ENCODE results near the gene LIMS2. TPM values are rescaled to one million over a fixed set of nuclear protein-coding genes. Genes with fewer than 3 reads are reported as not detected.

Gene LIMS2
- total and polyA plus RNA-seq, 10 donors, result 62.5 to 437 (median 115) TPM

DNA sequence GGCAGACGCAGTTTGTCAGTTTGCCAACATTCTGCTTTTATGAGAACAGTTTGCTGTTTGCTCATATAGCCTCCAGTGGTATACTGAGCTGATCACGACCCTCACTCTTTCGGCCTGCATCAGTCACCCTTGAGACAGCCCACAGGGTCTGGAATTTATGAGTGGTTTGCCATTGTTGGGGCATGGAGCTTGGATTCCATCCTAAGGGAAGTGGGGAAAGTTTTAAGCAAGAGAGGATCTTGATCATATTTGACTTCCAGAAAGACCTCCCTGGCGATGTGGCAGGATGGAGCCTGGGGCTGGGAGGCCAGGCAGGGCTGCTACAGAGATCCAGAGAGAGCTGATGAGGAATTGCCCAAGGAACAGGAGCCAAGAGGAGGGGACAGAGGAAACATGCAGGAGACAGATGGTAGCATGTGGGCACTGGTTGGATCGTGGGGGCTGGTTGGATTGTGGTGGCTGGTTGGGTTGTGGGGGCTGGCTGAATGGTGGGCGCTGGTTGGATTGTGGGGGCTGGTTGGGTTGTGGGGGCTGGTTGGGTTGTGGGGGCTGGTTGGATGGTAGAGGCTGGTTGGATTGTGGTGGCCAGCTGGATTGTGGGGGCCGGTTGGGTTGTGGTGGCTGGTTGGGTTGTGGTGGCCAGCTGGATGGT is 56.7 kb downstream of the LIMS2 start:
- WGBS, 5 donors, result 78 to 84% (median 81%) methylated on average over 7 of the region's 7 CpGs
- Histone ChIP-seq H3K27me3 (replicated peaks in 1 of 7) (no peaks in the 10 kb centered on the region), H3K4me1 (peaks cover 0 to 53% (median 13%) of the 10 kb centered on the region in 6 donors), H3K9me3 (peaks cover 0 to 6% (median 5%) of the 10 kb centered on the region in 8 donors), H3K4me3 (no peak overlapping the region), H3K36me3 (peaks cover 0 to 21% (median 0%) of the 10 kb centered on the region in 6 donors), H3K27ac (no peak overlapping the region)
- DNase-seq, result peak; percentile 39
- TF ChIP-seq POLR2A (IDR thresholded peaks at IDR 0.05) (no peak), POLR2AphosphoS5 (IDR thresholded peaks at IDR 0.05) (no peak)
- TF ChIP-seq, protein P1, sequence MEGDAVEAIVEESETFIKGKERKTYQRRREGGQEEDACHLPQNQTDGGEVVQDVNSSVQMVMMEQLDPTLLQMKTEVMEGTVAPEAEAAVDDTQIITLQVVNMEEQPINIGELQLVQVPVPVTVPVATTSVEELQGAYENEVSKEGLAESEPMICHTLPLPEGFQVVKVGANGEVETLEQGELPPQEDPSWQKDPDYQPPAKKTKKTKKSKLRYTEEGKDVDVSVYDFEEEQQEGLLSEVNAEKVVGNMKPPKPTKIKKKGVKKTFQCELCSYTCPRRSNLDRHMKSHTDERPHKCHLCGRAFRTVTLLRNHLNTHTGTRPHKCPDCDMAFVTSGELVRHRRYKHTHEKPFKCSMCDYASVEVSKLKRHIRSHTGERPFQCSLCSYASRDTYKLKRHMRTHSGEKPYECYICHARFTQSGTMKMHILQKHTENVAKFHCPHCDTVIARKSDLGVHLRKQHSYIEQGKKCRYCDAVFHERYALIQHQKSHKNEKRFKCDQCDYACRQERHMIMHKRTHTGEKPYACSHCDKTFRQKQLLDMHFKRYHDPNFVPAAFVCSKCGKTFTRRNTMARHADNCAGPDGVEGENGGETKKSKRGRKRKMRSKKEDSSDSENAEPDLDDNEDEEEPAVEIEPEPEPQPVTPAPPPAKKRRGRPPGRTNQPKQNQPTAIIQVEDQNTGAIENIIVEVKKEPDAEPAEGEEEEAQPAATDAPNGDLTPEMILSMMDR (IDR thresholded peaks at IDR 0.05 in 8 of 11, conservative IDR thresholded peaks at IDR 0.05 in 3 of 11), result no peak
- intact Hi-C loops (cut with DNase I; ENCODE audit: low total_unique reads), result no loop called here

DNA sequence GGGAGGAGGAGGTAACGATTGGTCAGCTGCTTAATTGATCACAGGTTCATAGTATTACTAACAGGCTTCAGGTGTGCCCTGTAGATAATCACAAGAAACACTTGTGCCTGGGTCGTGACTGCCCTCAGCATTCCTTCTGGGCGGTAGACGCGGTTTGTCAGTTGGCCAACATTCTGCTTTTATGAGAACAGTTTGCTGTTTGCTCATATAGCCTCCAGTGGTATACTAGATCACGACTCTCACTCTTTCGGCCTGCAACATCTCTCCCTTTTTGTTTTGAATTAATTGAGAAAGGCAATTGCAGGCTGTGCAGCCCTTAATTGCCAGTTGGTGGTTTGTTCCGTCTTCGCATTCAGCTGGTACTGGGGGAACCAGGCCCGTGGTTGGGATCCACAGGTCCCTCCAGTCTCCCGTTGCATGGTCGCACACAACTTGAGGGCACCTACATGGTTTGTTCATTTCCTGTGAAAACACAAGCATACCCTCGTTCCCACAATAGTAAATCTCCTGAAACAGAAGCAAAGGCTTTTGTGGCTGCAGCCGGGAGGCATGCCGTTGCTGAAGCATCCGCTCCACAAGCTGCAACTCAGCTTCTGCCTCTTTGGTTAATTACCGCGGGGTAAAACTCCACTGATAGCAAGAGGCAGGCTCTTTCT is 59.7 kb downstream of the LIMS2 start:
- peaks cover 0 to 32% (median 20%) of the 10 kb centered on the region in 8 donors for H3K9me3 ChIP-seq
- no peak overlapping the region for H3K27ac ChIP-seq
- DNase-seq, result peak; percentile 61
- intact Hi-C loops (cut with DNase I; ENCODE audit: low total_unique reads), result no loop called here
- H3K36me3 ChIP-seq, result no peaks in the 10 kb centered on the region
- no peaks in the 10 kb centered on the region for H3K27me3 ChIP-seq (replicated peaks in 1 of 7)
- TF ChIP-seq POLR2A (IDR thresholded peaks at IDR 0.05) (no peak), POLR2AphosphoS5 (IDR thresholded peaks at IDR 0.05) (no peak)
- TF ChIP-seq, protein P1 (IDR thresholded peaks at IDR 0.05 in 8 of 11, conservative IDR thresholded peaks at IDR 0.05 in 3 of 11), result no peak
- WGBS, 5 donors, result 44 to 58% (median 49%) methylated on average over 18 of the region's 18 CpGs
- H3K4me3 ChIP-seq, result no peak overlapping the region
- peaks cover 0 to 26% (median 0%) of the 10 kb centered on the region in 6 donors for H3K4me1 ChIP-seq

DNA sequence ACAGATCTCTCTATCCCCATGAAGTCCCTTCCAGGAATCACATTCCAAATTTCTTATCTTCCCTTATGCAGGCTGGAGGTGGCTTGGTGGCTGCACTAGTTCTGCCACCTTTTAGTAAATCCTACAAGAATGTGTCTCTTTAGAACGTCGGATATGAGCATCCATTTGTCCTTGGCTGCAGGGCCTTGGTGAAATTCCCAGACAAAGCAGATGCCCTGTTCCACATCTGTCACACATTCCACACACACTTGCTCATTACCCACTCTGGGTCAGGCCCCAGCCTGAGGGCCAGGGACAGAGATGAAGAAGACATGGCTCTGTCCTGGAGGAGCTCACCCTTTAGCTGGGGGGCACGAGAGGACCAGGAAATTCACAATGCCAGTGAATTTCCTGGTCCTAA is 60.6 kb downstream of the LIMS2 start:
- H3K27me3 ChIP-seq (replicated peaks in 1 of 7), result no peaks in the 10 kb centered on the region
- H3K36me3 ChIP-seq, result no peaks in the 10 kb centered on the region
- peaks cover 0 to 33% (median 20%) of the 10 kb centered on the region in 8 donors for H3K9me3 ChIP-seq
- no peak overlapping the region for H3K27ac ChIP-seq
- DNase-seq, result no peak
- intact Hi-C loops (cut with DNase I; ENCODE audit: low total_unique reads), result no loop called here
- TF ChIP-seq POLR2A (IDR thresholded peaks at IDR 0.05) (no peak), POLR2AphosphoS5 (IDR thresholded peaks at IDR 0.05) (no peak)
- TF ChIP-seq, protein P1 (IDR thresholded peaks at IDR 0.05 in 8 of 11, conservative IDR thresholded peaks at IDR 0.05 in 3 of 11), result no peak
- H3K4me1 ChIP-seq, result peaks cover 0 to 17% (median 0%) of the 10 kb centered on the region in 6 donors
- 68 to 86% (median 84%) methylated on average over 3 of the region's 3 CpGs for WGBS, 5 donors
- no peak overlapping the region for H3K4me3 ChIP-seq

DNA sequence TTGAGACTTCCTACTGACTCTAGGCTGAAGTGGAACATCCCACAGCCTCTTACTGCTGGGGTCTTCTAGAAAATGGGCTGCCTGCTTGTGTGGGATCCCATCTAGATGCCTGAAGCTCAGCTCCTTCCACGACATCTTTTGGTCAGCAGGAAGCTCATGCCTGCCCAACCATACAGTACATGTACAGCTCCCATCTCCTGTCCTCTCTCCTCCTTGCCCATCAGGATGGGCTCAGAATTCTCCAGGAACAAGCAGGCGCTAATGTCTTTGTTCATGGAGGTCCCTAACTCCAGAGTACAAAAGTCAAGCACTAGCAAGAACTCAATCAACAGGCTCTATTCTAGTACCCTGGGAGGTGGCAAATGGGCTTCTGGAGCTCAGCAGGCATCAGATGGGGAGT is 61.1 kb downstream of the LIMS2 start:
- no peak overlapping the region for H3K27ac ChIP-seq
- WGBS, 5 donors, result 82 to 97% (median 91%) methylated on average over 2 of the region's 2 CpGs
- no peaks in the 10 kb centered on the region for H3K27me3 ChIP-seq (replicated peaks in 1 of 7)
- TF ChIP-seq POLR2A (IDR thresholded peaks at IDR 0.05) (no peak), POLR2AphosphoS5 (IDR thresholded peaks at IDR 0.05) (no peak)
- TF ChIP-seq, protein P1 (IDR thresholded peaks at IDR 0.05 in 8 of 11, conservative IDR thresholded peaks at IDR 0.05 in 3 of 11), result no peak
- H3K4me3 ChIP-seq, result no peak overlapping the region
- intact Hi-C loops (cut with DNase I; ENCODE audit: low total_unique reads), result no loop called here
- H3K36me3 ChIP-seq, result no peaks in the 10 kb centered on the region
- no peak for DNase-seq
- H3K4me1 ChIP-seq, result peaks cover 0 to 12% (median 0%) of the 10 kb centered on the region in 6 donors
- H3K9me3 ChIP-seq, result peaks cover 0 to 33% (median 20%) of the 10 kb centered on the region in 8 donors

Measured in spleen (tissue), 11 donors.